ENCODE measurements around the gene ZNRF3.
"Not testable (repeated sequence)": the region's sequence is repeated elsewhere in the genome, so short reads cannot be mapped to it uniquely, and the experiment has no call there.

Gene ZNRF3

DNA sequence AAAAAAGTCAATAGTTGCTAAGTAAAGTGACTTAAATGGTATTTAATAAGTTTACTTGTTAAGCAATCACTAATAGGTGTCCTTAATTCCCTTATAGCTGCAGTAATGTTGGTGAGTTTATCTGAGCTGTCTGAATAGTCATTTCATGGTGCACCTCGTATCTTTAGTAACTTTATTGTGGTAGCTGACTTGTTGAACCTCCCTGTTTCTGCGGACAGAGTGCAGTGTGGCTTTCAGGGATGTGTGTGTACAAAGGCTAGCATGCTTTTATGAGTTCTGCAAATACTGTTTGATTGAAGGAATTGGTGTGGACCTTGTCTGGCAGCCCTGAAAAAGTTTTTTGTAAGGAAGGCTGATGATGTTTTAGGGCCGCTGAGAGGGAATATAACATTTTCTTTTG, 2.6 kb downstream of the ZNRF3 start:
- DNase-seq = no peak

DNA sequence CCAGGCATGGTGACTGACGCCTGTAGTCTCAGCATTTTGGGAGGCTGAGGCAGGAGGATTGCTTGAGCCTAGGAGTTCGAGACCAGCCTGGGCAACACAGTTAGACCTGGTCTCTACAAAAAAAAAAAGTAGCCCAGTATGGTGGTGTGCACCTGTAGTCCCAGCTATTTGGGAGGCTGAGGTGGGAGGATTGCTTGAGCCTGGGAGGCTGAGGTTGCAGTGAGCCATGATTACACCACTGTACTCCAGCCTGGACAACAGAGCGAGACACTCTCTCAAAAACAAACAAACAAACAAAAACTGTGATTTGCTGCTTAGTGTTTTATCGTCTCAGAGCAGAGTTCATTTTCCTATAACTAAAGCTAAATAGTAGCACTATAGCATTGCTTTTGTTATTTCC, 3.3 kb downstream of the ZNRF3 start:
- DNase-seq = not testable (repeated sequence)

DNA sequence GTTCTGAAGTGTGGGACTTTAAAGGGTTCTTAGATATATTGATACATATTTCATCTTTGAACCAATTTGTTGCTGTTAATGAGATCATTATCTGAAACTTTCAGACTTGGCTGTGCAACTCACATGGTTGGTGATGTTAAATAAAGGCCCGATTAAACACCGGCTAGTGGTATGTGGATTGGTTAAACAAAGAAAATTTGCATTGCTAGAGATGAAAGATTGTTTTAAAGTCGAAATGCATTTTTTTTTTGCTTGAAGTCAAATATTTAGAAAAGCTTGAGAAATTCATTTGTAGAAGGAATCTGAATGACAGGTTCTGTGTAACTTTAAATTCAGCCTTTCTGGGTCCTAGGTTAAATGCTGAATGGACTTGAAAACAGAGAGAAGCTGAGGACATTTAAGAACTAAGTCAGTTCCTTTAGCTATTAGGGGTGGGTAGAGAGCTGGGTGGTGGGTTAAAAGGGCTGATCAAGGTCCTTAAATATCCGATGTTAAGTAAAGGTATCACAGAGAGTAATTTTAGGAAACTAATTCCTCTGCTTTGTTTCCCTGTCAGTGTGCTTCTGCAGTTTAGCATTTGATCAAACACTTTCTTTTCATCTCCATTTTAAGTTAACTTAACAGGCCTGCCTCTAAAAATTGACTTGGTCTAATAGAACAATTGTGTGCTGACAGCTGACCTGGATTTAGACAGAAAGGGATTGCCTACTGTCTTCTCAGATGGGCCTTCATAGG, 4.5 kb downstream of the ZNRF3 start:
- no peak for DNase-seq

DNA sequence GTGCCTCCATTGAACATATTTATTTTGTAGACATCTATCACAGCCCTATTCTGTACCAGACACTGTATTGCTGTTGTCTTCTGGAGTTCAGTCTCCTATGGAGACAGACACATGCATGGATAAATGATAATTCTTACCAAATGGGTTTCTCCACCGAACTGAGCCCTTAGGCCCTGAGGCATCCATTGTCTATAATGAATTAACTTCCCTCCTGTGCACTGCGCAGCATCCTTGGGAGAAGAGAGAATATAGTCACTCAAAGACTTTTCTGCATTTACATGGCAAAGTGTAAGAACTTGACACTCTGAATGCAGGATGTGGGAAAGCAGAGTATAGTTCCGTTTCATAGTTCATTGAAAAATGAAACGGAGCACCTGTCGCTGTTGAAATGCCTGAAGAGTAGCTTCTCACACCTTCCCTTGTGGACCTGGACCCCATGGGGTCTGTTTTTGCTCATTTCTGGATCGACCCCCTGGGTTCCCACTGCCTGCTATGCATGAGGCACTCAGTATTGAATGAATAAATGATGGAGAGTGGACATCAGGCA, 6.2 kb downstream of the ZNRF3 start:
- DNase-seq = no peak

DNA sequence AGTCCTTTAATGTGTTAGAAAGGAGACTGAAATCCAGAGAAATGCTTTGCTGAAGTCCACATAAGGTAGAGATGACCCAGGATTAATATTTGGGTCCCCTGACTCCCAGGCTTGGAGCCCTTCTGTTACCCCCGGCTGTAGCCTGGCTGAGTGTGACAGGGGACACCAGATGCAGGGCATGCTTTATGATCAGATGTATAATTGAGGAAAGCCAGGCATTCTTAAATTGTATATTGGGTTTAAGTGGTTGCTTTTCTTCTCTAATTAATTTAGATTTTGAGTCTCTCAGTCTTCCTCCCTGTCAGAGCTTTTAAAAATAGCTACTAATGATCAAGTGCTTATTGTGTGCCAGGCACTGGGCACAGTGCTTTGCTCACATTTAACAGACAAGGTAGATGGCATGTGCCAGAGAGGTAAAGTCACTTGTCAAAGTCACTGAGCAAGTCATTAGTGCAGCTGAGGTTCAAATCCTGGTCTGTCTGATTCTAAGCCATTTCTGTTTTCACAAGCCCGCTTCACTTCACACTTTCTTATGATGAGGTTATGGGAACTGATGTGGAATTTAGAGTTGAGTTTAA, 7.9 kb downstream of the ZNRF3 start:
- no peak for DNase-seq

DNA sequence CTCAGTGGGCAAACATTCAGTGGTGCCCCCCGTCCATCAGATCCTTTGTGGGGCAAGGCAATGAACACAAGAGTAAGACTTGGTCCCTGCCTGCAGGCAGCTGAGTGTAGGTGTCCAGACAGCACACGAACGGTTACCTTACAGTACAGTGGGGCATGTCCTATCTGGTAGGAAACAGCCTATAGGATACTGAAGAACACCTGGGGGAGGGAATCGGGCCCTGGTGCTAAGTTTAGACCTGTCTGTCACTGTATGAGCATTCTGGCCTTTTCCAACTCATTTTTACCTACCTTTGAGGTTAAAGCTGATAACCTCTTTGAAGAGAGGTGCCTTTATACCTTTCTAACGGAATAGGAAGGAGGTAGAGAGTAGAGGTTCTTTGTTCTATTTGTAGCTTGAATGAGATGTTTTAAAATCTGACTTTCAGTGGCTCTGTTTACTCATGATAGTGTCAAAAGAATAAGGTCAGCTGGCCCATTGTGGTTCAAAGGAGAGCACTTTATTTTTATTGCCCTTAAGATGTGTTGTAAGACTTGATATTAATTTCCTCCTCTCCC, 8.9 kb downstream of the ZNRF3 start:
- no peak for DNase-seq

DNA sequence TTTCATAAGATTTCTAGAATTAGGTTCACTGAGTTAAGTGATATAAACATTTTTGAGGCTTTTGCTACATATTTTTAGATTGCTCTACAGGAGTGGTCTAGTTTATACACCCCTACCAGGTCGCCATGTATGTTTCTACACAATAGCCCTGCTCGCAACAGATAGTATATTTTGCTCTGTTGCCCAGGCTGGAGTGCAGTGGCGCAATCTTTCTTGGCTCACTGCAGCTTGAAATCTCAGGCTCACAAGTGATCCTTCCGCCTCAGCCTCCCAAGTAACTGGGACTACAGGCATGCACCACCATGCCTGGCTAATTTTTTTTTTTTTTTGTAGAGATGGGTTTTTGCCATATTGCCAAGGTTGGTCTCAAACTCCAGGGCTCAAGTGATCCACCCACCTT, 10.4 kb downstream of the ZNRF3 start:
- DNase-seq = no peak

DNA sequence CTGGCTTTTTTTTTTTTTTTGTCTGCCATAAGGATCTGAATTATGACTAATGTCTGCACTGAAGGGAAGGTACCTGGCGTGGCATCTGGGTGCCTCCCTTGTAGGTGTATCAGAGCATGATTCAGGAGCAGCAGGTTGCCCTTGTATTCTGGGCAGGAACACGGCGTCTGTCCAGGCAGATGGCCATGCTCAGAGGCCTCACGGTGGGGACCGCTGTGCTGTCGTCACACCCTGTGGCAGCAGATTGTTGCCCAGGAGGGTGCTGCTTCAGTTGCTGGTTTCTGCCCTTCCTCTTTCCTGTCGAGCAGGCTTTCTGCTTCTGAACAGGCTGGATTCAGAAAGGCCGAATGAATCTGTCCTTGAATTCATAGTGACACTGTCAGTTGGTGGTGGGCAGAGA, 11.0 kb downstream of the ZNRF3 start:
- DNase-seq = no peak

DNA sequence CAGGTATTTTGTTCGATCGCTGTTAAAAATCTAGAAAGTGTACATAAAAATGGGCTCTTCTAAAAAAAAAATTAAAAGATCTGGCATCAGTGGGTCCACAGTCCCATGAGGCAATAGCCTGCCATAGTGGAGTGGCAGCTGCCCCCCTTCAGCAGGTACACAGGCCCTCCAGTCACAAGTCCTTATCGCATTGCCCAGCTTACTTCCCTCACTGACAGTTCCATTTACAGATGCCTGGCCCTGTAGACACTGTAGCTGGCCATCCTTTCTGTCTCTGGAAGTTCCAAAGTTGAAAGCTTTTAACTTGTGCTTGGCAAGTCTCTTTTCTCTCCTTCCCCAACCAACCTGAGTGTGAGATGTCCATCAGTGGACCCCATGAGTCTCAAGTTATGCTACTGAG, 11.4 kb downstream of the ZNRF3 start:
- DNase-seq = no peak

DNA sequence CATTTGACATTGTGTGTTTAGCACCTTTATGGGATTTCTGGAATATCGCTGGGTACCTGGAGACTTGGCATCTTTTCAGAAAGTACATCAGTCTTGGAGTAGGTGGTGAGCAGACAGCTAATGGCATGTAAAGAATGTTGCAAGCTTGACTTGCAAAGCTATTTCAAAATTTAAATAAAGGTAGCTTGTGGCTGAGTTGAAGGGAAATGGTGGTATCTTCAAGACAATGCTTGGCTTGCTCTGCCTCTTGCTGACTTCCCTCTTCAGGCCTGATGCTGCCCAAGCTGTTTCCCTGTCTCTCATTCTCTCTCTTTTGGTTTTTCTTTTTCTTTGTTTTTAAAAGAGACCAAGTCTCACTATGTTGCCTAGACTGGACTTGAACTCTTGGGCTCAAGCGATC, 13.2 kb downstream of the ZNRF3 start:
- no peak for DNase-seq

DNA sequence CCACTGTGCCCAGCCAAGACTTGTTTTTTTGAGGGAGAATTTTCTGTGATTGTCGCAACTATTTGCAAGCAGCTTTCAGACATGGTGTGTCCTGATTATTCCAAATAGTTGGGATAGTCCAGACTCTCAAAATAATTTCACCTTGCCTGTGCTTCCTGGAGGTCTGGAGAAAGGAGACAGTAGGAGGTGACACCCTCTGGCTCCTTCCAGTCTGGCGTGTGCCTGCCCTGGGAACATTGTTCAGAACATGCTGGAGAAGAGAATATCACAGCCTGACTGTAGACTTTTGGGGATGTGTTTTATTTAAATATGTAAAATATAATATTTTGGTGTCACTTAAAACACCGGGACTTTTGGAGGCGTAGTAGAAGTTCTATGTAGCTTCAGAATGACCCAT, 14.9 kb downstream of the ZNRF3 start:
- DNase-seq = no peak

DNA sequence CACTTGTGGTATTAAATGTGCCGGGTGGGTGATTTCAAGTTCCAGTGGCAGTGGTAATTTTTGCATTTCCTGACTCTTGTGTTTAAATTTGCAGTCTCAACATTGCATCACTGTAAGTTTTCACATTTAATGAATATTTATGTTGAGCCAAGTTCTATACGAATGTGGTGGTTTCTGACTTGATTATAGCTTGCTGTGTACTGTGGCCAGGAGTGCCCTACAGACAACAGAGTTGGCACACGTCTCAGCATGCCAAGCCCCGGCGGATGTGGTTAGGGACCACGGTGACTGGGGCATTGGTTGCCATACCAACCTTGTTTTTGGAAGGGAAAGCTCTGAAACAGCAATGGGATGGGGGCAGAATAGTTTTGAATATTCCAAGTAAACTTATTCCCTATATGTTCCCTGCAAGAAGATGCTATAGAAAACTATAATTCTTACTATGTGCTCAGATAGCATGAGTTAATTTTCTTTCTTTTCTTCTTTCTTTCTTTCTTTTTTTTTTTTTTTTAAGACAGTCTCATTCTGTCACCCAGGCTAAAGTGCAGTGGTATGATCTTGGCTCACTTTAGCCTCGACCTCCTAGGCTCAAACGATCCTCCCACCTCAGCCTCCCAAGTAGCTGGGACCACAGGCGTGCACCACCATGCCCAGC, 16.0 kb downstream of the ZNRF3 start:
- peak; percentile 60 for DNase-seq

DNA sequence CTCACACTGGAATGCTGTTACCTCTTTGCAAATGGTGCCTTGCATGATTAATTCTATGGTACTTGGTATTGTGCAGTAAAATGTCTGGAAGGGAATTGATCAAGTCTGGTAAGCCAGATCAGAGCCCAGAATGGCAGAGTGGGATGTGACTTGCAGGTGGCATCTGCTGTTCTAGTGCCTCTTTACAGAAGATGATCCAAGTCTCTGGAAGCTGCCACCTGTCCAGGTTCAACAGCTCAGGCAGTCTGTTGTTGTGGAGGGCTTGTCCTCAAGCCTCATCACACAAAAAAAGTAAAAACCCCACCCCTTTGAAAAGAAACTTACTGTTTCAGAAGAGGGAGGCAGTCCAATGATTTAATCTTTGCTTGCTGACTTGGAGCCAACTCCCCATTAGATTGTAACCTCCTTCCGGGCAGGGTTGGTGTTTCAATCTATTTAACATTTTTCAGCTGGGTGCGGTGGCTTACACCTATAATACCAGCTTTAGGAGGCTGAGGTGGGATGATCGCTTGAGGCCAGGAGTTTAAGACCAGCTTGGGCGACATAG, 17.1 kb downstream of the ZNRF3 start:
- DNase-seq = no peak

DNA sequence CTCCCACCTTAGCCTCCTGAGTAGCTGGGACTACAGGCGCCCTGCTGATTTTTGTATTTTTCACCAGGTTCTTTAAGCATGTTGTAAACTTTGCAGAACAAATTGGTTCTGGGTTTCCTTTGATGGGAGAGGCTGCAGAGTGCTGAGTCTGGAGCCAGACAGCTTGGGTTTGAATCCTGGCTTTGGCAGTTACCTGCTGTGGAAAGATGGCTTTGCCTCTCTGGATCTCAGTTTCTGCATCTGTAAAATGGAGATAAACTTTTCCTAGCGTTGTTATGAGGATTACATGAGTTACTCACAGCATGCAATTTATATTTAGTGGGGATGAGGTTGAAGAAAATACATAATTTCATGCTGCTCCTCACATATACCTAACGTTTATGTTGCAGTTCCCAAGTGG, 19.1 kb downstream of the ZNRF3 start:
- no peak for DNase-seq

DNA sequence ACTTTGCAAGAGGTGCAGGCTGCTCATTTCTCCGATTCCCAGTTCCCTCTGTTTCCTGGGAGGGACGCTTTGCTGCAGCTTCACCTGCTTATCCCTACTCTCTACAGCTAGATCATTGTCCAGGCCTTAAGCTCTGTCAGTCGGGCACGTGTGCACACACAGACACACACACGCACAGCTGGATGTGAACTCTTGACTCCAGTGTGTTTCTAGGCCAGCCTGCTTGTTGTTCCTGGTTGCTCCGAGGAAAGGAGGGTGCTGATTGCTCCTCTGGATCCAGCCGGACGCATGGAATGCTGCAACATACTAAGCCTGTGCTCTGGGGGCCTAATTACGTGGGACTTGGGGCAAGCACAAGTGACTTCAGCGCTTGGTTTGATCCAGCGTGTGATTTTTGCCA, 19.7 kb downstream of the ZNRF3 start:
- peak; percentile 67 for DNase-seq

DNA sequence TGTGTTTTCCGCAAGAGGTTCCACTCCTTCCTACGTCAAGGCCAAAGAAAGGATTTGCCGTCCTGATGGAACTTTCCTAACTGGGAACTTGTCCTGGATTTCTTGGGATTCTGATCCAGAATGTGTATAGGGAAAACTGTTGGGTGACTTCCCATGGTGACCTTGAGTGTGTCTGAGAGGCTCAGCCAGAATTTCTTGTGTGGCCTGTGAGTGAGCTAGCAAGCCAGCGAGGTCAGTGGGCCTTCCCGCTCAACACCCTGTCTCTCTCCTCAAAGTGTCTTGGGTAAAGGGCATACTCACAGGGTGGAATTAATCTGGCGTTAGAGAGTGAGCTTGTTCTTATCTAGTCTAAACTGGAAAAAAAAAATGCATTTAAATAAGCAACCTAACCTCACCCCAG, 20.4 kb downstream of the ZNRF3 start:
- DNase-seq = peak; percentile 47

DNA sequence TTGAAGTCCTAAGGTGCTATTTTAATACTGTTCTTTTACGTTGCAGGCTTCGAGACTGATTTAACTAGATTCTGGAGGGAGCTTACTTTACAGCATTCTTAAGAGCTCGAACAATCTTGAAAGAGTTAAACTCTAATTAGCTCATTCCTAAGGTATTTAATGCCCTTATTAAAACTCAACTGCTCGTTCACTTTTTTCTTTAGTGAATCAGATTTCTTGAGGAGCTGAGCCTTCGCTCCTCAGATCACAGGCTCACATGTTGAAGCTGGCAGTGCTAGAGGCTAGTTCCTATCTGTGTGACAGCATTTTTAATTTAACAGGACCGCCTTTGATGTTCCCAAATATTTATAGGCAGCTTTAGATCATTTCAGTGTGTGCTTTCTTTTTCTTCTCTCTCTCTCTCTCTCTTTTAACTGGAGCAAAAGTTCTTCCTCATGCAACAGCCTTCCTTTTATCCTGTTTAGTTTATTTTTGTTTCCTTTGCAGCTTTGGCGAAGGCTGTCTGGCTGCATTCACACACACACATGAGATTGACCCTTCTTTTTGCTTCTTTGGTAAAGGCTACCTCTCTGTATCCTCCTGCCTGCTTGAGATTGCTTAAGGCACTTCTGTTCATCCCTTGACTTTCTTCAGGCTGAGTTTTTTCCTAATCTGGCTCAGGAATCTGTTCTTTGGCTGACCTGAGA, 21.0 kb downstream of the ZNRF3 start:
- DNase-seq = no peak

DNA sequence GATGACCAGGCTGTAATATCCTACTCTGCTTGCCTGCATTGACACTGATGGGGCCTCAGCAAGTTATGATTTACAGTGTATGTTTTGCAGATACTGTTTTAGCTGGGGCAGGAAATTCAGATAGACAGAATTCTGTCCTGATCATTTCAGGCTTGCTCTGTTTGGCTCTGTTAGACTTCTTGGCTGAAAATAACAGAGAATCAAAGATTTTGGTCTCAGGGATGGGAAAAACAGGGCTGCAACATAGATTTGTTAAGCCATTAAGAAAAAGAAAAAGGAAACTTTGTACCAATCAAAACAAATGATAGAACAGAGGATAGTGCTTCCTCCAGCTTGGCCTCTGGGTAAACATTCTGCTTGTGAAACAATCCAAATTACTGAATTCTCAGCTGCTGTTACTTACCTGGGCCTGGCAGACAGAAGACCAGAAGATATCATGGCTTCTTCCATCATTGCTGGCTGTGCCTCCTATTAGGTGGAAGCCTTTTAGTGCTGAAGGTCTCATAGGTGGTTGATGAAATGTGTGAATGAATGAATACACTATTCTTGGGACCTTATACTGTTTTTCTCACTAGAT, 22.0 kb downstream of the ZNRF3 start:
- DNase-seq = no peak

DNA sequence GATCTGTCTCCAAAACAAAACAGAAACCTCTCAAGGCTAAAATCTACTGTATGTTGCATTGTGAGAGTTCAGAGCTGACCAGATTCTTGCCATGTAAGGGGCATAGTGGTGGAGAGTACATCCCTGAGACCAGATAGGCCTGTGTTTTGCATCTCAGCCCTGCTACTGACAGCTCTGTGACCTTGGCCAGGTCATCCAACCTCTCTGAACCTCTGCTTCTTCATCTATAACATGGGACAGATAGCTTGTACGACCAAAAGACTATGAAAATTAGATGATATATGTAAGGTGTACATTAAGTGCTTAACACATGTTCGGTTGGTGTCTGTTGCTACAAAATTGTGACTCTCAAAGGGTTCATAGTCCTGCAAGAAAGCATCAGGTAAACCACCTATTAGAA, 22.9 kb downstream of the ZNRF3 start:
- DNase-seq = no peak

DNA sequence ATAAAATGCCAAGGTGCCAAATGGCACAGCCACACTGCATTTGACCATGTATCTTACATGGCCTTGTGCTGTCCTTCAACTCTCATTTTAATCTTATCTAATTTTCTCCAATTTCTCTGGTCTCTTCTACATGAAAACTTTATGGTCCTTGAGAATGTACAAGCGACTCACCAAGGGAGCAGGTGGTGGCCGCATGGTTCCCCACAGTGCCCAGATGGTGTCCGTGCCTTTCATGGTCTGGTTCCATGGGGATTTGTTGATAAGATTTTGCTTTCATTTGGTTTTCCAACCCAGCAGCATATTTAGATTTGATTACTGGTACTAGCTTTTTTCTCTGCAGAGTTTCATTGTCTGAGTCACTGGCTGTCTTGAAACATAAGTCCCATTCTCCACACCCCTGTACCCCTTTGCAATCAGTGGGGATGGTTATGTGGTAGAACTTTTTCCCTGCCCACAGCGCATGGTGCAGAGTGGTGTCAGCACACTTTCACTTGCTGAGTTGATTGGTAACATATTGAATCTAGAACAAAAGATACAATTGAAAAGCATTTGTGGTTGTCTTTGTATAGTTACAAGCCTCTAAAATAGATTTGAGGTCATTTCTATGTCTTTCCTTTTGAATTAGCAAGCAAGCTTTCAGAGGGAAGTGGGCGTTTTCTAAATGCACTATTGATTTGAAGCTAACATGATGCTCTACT, 24.1 kb downstream of the ZNRF3 start:
- DNase-seq = no peak

DNA sequence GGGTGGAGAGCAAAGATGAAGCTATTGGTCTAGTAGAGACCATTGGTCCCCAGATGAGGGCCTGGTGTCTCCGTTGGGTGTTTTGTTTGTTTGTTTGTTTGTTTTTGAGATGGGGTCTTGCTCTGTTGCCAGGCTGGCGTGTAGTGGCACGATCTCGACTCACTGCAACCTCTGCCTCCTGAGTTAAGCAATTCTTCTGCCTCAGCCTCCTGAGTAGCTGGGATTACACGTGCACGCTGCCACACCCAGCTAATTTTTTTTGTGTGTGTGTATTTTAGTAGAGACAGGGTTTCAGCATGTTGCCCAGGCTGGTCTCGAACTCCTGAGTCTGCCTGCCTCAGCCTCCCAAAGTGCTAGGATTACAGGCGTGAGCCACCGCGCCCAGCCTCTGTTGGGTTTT, 25.4 kb downstream of the ZNRF3 start:
- DNase-seq = not testable (repeated sequence)

DNA sequence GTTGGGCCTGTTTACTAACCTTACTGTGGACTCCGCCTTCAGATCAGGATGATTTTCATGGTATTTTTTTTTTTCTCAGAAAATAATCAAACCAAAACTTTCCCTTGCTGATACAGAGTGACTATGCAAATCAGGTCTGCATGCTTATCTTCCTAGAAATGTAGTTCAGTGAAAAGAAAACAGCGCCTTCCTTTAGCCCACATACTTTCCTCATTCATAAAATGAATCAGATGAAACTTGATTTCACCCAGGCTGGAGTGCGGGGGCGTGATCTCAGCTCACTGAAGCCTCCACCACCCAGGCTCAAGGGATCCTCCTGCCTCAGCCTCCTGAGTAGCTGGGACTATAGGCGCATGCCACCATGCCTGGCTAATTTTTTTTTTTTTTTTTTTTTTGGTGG, 26.0 kb downstream of the ZNRF3 start:
- no peak for DNase-seq
